HUES64 (cell line): Measurements from ENCODE around the gene NTM.

Experiments
- H3K27ac ChIP-seq: 2 replicates; pipeline ENCODE4 v1.7.0; 2013; ENCODE audit warnings: low read depth, low read length, inconsistent platforms
- H3K27me3 ChIP-seq: 2 replicates; pipeline ENCODE4 v1.6.1; 2013; ENCODE audit warnings: mild to moderate bottlenecking, low read length; ENCODE audit not compliant: insufficient read depth
- H3K36me3 ChIP-seq: 2 replicates; pipeline ENCODE4 v1.6.1; 2013; ENCODE audit warnings: mild to moderate bottlenecking, low read length; ENCODE audit not compliant: insufficient read depth
- H3K4me1 ChIP-seq: 2 replicates; pipeline ENCODE4 v1.6.1; 2013; ENCODE audit warnings: mild to moderate bottlenecking, low read length, moderate library complexity; ENCODE audit not compliant: insufficient read depth
- H3K4me3 ChIP-seq: 2 replicates; pipeline ENCODE4 v1.5.1; 2013; ENCODE audit warnings: mild to moderate bottlenecking, low read length, moderate library complexity
- H3K9ac ChIP-seq: 2 replicates; pipeline ENCODE4 v1.6.1; 2013; ENCODE audit warnings: mild to moderate bottlenecking, low read depth, low read length
- H3K9me3 ChIP-seq: 2 replicates; pipeline ENCODE4 v1.6.1; 2013; ENCODE audit warnings: low read depth, low read length; ENCODE audit not compliant: insufficient read depth
- WGBS: fragments of 150-250, 120-280 bp; methylation state at CpG from one replicate; pipeline ENCODE4 v1.1.7; 2013; ENCODE audit warnings: missing lambda C conversion rate; 5-methylcytosine and 5-hydroxymethylcytosine counted together

Gene NTM

DNA sequence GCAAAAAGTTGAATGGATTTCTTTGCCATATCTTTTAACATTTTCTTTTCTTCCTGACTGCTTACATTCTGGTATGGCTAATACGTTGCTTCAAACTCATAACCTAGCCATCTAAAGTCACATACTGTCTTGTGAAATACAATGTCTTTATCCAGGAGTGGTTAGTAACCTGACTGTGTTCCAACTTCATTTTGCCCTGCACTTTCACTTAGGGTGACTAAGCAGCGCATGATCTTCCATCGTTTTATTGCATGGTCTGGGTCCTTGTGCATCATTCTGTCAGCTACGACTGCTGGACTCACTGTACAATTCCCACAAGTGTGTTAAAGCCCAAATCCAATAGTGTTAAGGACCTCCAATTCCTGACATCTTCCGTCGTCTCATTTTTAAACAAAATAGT is 403.2 kb downstream of the NTM start:
- Histone ChIP-seq H3K9me3 (no peaks in the 10 kb centered on the region), H3K27me3 (no peaks in the 10 kb centered on the region), H3K36me3 (no peaks in the 10 kb centered on the region), H3K27ac (no peak overlapping the region), H3K4me1 (peaks cover 17% of the 10 kb centered on the region; the same call in 1 of the 2 replicates), H3K4me3 (no peak overlapping the region), H3K9ac (no peak overlapping the region)
- 97% methylated on average over 6 of the region's 6 CpGs for WGBS

DNA sequence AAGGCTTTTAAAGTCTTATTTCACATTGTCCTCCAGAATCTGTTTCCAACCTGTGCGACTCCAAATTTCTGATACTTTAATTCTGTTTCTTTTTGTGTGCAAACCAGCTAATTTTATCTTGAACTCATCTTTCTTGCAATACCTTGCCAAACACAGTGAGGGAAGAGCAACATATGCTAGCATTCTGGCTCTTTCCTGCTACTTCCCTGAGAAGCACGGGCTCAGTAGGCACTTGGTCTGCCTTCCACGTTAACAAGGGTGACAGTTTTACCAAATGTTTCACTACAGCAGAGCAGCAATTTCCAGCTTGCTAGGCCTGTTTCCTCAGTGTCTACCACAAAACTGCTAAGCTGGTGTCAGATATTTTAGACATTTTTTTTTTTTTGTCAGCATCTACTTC is 405.8 kb downstream of the NTM start:
- 92% methylated on average over 3 of the region's 3 CpGs for WGBS
- H3K9me3 ChIP-seq: no peaks in the 10 kb centered on the region
- H3K27ac ChIP-seq: no peak overlapping the region
- no peaks in the 10 kb centered on the region for H3K27me3 ChIP-seq
- no peak overlapping the region for H3K9ac ChIP-seq
- no peak overlapping the region for H3K4me3 ChIP-seq
- no peaks in the 10 kb centered on the region for H3K36me3 ChIP-seq
- H3K4me1 ChIP-seq: no peaks in the 10 kb centered on the region

DNA sequence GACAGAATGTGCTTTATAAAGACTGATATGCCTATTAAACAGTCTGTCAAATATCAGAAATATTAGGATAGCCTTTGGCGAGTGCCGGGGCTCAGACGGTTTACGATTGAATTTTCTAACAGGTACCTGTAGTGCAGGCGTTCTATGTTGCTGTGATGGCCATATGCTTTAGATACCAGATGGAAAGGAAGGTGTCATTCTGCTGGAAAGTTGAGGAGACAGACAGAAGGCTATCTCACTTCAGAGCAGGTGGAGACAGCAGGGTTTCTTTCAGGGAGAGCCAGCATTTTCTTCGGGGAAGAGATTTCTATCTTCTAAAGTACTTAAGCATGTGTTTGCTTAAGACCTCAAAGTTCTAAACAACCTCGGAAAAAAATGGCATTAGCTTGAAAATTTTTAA is 415.4 kb downstream of the NTM start:
- no peaks in the 10 kb centered on the region for H3K36me3 ChIP-seq
- no peak overlapping the region for H3K9ac ChIP-seq
- no peaks in the 10 kb centered on the region for H3K9me3 ChIP-seq
- WGBS: 89% methylated on average over 7 of the region's 7 CpGs
- H3K27me3 ChIP-seq: no peaks in the 10 kb centered on the region
- no peak overlapping the region for H3K4me3 ChIP-seq
- H3K4me1 ChIP-seq: peaks cover 5% of the 10 kb centered on the region; the same call in 1 of the 2 replicates
- H3K27ac ChIP-seq: no peak overlapping the region

- H3K4me1 ChIP-seq: peaks cover 5% of the 10 kb centered on the region; the same call in 1 of the 2 replicates
- no peak overlapping the region for H3K27ac ChIP-seq
- H3K4me3 ChIP-seq: no peak overlapping the region
- 65% methylated on average over 3 of the region's 3 CpGs for WGBS
- H3K9me3 ChIP-seq: no peaks in the 10 kb centered on the region
- no peak overlapping the region for H3K9ac ChIP-seq
- H3K27me3 ChIP-seq: no peaks in the 10 kb centered on the region
- no peaks in the 10 kb centered on the region for H3K36me3 ChIP-seq
Measured at GRCh38 chr11:131787119-131787518, 416.7 kb downstream of the NTM start.

DNA sequence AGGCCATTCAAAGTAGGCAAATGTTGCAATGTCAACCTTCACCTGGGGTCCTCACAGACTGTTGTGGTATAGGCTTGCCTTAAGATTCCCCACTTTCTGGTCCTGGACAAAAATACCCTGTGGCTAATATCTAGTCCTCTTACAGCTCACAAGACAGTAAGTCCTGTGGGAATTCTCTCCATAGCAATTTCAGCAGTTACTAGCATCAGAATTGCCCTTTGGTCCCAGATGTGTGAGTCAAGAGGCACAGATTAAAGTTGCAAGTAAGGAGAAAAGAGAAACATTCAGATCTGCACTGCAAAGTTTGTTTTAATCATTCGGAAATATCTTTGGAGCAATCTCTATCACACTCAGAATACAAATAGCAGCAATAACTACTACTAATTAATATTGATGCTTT is 420.2 kb downstream of the NTM start:
- Histone ChIP-seq H3K9ac (no peak overlapping the region), H3K4me1 (peaks cover 5% of the 10 kb centered on the region; the same call in 1 of the 2 replicates), H3K4me3 (no peak overlapping the region), H3K27ac (no peak overlapping the region), H3K27me3 (no peaks in the 10 kb centered on the region), H3K36me3 (no peaks in the 10 kb centered on the region), H3K9me3 (no peaks in the 10 kb centered on the region)
- WGBS: no CpG with 5 or more reads among the region's 1 CpG

- Histone ChIP-seq H3K9me3 (no peaks in the 10 kb centered on the region), H3K9ac (no peak overlapping the region), H3K27ac (no peak overlapping the region), H3K4me3 (no peak overlapping the region), H3K4me1 (peaks cover 5% of the 10 kb centered on the region; the same call in 1 of the 2 replicates), H3K27me3 (no peaks in the 10 kb centered on the region), H3K36me3 (no peaks in the 10 kb centered on the region)
- 79% methylated on average over 3 of the region's 3 CpGs for WGBS
Measured at GRCh38 chr11:131792243-131792642, 421.8 kb downstream of the NTM start.

GRCh38 chr11:131796089-131796488 is 425.7 kb downstream of the NTM start:
- H3K9ac ChIP-seq: no peak overlapping the region
- H3K4me3 ChIP-seq: no peak overlapping the region
- 91% methylated on average over 7 of the region's 7 CpGs for WGBS
- no peaks in the 10 kb centered on the region for H3K9me3 ChIP-seq
- H3K36me3 ChIP-seq: no peaks in the 10 kb centered on the region
- peaks cover 13% of the 10 kb centered on the region for H3K4me1 ChIP-seq
- H3K27me3 ChIP-seq: no peaks in the 10 kb centered on the region
- no peak overlapping the region for H3K27ac ChIP-seq

DNA sequence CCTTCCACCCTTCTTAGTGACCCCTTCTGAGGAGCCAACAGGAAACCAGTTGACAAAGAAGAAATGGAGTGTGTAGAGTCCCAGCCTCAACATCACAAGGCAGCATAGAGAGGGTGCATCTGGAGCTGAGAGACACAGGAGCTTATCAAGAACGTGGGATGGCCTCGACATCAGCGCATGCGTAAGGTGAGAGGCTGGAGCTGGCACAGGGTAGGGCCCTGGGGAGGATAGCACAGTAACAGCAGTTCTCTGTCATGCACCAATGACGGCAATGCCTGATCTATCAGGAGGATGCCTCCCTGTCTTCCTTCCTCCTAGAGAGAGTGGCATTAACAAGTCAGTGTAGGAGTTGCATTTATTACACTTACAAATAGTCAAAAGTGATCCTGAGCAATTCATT is 426.1 kb downstream of the NTM start:
- WGBS: 88% methylated on average over 5 of the region's 5 CpGs
- no peaks in the 10 kb centered on the region for H3K36me3 ChIP-seq
- H3K4me3 ChIP-seq: no peak overlapping the region
- no peak overlapping the region for H3K27ac ChIP-seq
- no peaks in the 10 kb centered on the region for H3K27me3 ChIP-seq
- H3K9ac ChIP-seq: no peak overlapping the region
- H3K9me3 ChIP-seq: no peaks in the 10 kb centered on the region
- H3K4me1 ChIP-seq: peaks cover 17% of the 10 kb centered on the region

- Histone ChIP-seq H3K4me1 (peaks cover 33% of the 10 kb centered on the region), H3K27ac (no peak overlapping the region), H3K9me3 (no peaks in the 10 kb centered on the region), H3K36me3 (no peaks in the 10 kb centered on the region), H3K4me3 (no peak overlapping the region), H3K9ac (no peak overlapping the region), H3K27me3 (no peaks in the 10 kb centered on the region)
- WGBS: 96% methylated on average over 2 of the region's 2 CpGs
Measured at GRCh38 chr11:131800452-131800851, 430.0 kb downstream of the NTM start.

GRCh38 chr11:131802440-131803115 is 432.2 kb downstream of the NTM start:
- WGBS: 51% methylated on average over 9 of the region's 9 CpGs
- Histone ChIP-seq H3K27me3 (no peaks in the 10 kb centered on the region), H3K9me3 (no peaks in the 10 kb centered on the region), H3K36me3 (no peaks in the 10 kb centered on the region), H3K27ac (peak overlapping the region; percentile 55; the same call in 1 of the 2 replicates), H3K9ac (no peak overlapping the region), H3K4me3 (no peak overlapping the region), H3K4me1 (peaks cover 33% of the 10 kb centered on the region)

- Histone ChIP-seq H3K4me3 (no peak overlapping the region), H3K27me3 (no peaks in the 10 kb centered on the region), H3K9ac (no peak overlapping the region), H3K9me3 (no peaks in the 10 kb centered on the region), H3K36me3 (no peaks in the 10 kb centered on the region), H3K27ac (no peak overlapping the region), H3K4me1 (peaks cover 13% of the 10 kb centered on the region)
- 94% methylated on average over 2 of the region's 2 CpGs for WGBS
Measured at GRCh38 chr11:131807876-131808275, 437.5 kb downstream of the NTM start.

DNA sequence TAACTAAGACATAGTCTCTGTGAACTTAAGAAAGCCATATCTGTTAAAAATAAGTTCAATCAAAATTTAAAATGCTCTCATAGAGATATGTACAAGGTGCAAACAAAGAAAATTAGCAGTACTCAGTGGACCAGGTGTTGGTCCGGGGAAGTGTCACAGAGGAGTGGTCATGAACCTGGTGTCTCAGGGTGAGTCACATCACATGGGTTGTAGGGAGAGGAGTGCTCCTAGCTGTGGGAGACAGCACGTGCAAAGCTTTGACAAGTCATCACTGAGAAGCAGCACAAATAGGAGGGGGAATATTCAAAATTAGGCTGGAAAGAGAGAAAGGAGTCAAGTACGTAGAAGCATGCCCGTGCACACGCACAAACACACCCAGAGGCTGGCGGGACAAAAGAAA is 438.1 kb downstream of the NTM start:
- Histone ChIP-seq H3K36me3 (no peaks in the 10 kb centered on the region), H3K27ac (no peak overlapping the region), H3K9ac (no peak overlapping the region), H3K4me1 (peaks cover 11% of the 10 kb centered on the region; the same call in 1 of the 2 replicates), H3K27me3 (no peaks in the 10 kb centered on the region), H3K4me3 (no peak overlapping the region), H3K9me3 (no peaks in the 10 kb centered on the region)
- 81% methylated on average over 6 of the region's 6 CpGs for WGBS
